ENCODE results near the gene MICAL3.
A peak's percentile ranks its signal among the peaks of the same experiment; 100 is the strongest.
"Not testable (repeated sequence)": the region's sequence is repeated elsewhere in the genome, so short reads cannot be mapped to it uniquely, and the experiment has no call there.

Gene MICAL3

GRCh38 chr22:17764036-17764435 is 260.3 kb downstream of the MICAL3 start:
- DNase-seq (ENCODE audit: low read depth in 2 of 2): no peak

- not testable (repeated sequence) for DNase-seq (ENCODE audit: low read depth in 2 of 2)
These were observed 260.9 kb downstream of the MICAL3 start for GRCh38 chr22:17763442-17763841.

DNA sequence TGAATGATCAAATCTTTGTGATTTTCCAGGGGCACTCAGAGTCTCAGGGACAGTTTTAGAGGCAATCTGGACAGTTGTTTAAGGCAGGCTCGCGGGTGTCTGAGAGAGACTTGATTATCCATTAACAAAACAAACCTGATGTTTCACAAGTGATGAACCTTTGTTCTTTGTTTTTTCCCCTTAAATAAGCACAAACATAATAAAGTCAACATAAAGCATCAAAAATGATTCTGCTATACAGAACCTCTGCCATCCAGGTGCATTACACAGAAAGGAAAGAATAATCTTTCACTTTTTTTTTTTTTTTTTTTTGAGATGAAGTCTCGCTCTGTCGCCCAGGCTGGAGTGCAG is 263.2 kb downstream of the MICAL3 start:
- no peak for DNase-seq (ENCODE audit: low read depth in 2 of 2)

- DNase-seq (ENCODE audit: low read depth in 2 of 2): no peak
These were observed 270.0 kb downstream of the MICAL3 start for GRCh38 chr22:17754233-17754925.

DNA sequence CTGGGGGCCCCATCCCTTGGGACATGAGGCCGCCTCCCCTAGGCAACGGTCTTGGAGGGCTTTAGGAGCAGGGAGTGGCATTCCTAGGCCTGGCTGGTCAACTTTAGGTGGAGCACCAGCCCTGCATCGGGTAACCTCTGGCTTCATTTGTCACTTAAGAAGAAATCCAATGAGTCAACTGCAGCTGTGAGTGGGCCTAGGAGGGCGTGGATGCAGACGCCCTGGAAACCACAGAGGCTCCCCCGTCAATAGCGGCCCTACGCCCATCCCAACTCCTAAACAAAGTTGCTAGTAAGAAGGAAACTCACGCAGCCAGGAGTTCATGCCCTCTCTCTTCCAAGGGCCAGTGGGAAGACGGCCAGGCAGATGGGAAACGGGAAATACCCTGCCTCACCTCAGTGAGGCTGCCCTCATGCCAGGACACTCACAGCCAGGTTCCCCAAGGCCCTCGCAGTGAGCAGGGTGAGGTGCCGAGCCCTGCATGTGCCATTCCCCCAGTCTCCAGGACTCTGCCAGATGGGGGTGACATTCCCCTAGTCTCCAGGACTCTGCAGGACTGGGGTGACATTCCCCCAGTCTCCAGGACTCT is 270.9 kb downstream of the MICAL3 start:
- DNase-seq (ENCODE audit: low read depth in 2 of 2): no peak

DNA sequence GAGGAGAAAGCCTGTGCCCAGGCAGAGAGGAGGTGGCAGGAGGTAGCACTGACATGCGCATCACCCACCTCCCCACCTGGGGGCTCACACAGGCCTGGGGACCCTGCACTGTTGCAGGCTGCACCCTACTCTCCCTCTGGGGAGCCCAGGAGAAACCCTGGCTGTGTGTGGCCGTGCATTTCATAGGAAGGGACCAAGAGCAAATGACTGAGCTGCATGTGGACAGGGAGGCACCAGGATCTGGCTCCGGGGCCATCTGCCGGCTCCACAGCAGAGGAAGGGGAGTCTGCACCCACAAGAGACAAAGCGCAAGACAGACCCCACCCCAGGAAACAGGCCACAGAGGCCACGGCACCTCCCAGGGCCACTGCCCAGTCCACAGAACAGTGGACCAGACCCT is 272.8 kb downstream of the MICAL3 start:
- no peak for DNase-seq (ENCODE audit: low read depth in 2 of 2)

- DNase-seq (ENCODE audit: low read depth in 2 of 2): no peak
These were observed 274.6 kb downstream of the MICAL3 start for GRCh38 chr22:17749605-17750395.

- no peak for DNase-seq (ENCODE audit: low read depth in 2 of 2)
These were observed 275.6 kb downstream of the MICAL3 start for GRCh38 chr22:17748555-17749353.

DNA sequence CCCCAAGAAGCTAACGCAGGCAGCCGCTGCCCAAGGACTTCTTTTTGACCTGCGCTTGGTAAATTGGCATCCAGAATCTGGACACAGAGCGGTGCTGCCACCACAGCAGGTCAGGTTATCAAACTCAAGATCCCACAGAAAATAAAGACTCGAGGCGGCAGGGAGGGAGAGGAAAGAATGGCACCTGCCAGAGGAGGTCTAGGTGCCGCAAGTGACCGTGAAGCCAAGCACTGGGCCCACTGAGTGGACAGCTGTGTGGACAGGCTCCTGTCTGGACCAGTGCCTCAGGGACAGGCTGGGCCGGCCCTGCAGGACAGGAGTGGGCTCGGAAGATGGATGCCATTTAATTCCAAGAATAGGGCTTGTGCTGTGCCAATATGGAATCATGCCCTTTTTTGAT is 277.4 kb downstream of the MICAL3 start:
- DNase-seq (ENCODE audit: low read depth in 2 of 2): no peak

GRCh38 chr22:17744430-17744829 is 279.9 kb downstream of the MICAL3 start:
- no peak for DNase-seq (ENCODE audit: low read depth in 2 of 2)

GRCh38 chr22:17743661-17744411 is 280.5 kb downstream of the MICAL3 start:
- DNase-seq (ENCODE audit: low read depth in 2 of 2): no peak

GRCh38 chr22:17742527-17742902 is 281.8 kb downstream of the MICAL3 start:
- peak; percentile 46 to 64 for DNase-seq (ENCODE audit: low read depth in 2 of 2)

- no peak for DNase-seq (ENCODE audit: low read depth in 2 of 2)
These were observed 282.4 kb downstream of the MICAL3 start for GRCh38 chr22:17741866-17742526.

DNA sequence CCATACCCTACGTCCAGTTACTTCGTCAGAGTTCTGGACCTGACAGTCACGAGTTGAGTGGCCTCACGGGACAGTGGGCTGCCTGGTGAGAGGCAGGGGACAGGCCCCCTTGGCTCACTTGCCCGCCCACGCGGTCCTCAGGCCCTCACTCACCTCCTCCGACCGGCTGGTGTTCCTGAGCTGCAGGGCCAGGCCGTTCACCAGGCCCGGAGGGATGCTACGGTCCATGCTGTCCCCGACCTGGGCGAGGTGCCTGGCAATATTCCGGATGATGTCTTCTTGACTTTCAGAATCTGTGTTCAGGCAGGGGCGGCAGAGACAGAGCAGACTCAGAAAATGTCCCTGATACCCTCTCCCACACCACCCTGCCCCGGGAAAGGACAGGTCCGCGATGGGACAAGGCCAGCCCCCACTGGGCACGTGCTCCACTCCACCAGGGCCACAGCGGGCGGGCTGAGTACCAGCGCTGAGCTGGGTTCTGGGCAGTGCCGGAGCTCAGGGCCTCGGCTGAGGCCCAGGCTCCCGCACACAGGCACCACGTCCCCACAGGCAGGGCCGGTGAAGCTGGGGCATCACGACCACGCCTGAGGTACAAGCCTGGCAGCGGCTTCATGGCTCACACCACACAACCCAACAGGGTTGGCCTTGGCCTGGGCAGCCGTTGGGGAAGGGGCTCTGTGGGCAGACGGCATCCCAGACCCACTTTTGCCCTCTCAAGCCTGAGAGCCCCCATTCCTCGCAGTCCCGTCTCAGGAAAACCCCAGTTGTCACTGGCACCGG is 285.0 kb downstream of the MICAL3 start:
- DNase-seq (ENCODE audit: low read depth in 2 of 2): no peak

GRCh38 chr22:17738386-17739128 is 285.8 kb downstream of the MICAL3 start:
- DNase-seq (ENCODE audit: low read depth in 2 of 2): no peak
